IPS DF 4.7 (cell line): ENCODE data around the gene ARHGAP25.

ENCODE experiments used
- DNase-seq: peaks from one replicate; pipeline ENCODE4 v3.0.0-alpha.2; 2013; ENCODE audit warnings: low spot score; ENCODE audit errors: extremely low read depth

Gene ARHGAP25

GRCh38 chr2:68742626-68743415 is 8.2 kb downstream of the ARHGAP25 start:
- DNase-seq, result no peak

DNA sequence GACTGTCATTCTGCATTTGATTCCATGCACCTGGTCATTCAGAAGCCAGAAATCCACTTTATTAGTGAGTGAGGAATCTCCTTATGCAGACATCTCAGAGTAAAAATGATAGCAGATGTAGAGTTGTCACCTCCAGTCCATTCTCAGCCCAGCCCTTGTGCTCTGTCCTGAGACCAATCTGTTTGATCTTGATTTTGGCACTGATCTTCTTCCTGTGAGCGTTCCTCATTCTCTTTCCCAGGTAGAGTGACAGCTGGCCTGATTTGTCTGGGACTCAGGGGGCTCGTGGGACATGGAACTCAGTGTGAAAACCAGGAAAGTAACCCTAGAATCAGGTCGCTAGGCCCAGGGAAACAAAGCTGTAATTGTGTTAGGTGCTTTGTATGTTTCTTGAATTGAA is 8.9 kb downstream of the ARHGAP25 start:
- DNase-seq, result no peak

DNA sequence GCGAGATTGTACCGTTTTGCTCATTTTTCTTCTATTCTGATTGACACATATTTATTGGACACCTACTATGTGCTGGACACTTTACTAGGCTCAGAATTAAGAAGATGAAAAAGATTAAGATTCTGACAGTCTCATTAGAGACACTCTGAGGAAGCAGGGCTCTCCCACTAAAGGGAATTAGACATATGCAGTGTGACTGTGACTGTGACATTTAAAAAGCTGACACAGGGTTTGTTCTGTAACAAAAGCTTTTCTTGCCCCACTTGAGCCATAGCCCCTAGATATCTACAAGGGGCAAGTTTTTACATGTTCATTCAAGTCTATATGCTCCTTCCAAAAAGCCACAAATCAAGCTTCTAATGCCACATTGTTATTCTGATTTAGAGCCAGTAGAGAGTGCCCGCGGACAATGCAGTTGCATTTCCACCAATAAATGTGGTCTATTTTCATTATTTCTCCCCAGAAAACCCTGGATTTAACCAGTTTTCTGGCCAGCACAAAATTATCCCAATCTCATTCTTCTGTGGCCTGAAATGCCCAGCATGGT is 9.8 kb downstream of the ARHGAP25 start:
- no peak for DNase-seq

DNA sequence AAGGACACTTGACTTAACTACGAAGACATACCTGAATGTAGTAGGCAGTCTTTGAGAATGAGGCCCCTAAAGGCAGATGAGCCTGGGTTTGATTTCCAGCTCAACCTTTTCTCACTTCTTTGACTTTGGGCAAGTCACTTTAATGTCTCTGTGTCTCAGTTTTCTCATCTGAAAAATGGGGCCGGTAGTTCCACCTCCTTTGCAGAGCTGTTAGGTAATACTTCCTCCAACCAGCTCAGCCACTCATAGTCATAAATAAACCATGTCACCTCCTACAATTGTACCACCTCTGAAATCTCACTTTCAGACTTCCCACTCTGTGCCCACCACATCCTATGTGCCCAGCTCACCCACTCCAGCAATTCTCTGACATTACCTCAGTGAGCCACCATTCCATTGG is 10.4 kb downstream of the ARHGAP25 start:
- DNase-seq, result no peak

GRCh38 chr2:68746408-68746807 is 11.8 kb downstream of the ARHGAP25 start:
- no peak for DNase-seq

GRCh38 chr2:68747413-68747812 is 12.8 kb downstream of the ARHGAP25 start:
- no peak for DNase-seq

- no peak for DNase-seq
These were observed 13.3 kb downstream of the ARHGAP25 start for GRCh38 chr2:68747900-68748299.

GRCh38 chr2:68748568-68748967 is 14.0 kb downstream of the ARHGAP25 start:
- DNase-seq, result no peak

- DNase-seq, result no peak
These were observed 14.7 kb downstream of the ARHGAP25 start for GRCh38 chr2:68749345-68749744.

GRCh38 chr2:68750592-68751396 is 16.2 kb downstream of the ARHGAP25 start:
- DNase-seq, result no peak

GRCh38 chr2:68751397-68752339 is 17.1 kb downstream of the ARHGAP25 start:
- peak; percentile 53 for DNase-seq

GRCh38 chr2:68753318-68753717 is 18.7 kb downstream of the ARHGAP25 start:
- DNase-seq, result no peak

- DNase-seq, result no peak
These were observed 20.5 kb downstream of the ARHGAP25 start for GRCh38 chr2:68755071-68755470.

GRCh38 chr2:68756178-68756577 is 21.6 kb downstream of the ARHGAP25 start:
- no peak for DNase-seq

DNA sequence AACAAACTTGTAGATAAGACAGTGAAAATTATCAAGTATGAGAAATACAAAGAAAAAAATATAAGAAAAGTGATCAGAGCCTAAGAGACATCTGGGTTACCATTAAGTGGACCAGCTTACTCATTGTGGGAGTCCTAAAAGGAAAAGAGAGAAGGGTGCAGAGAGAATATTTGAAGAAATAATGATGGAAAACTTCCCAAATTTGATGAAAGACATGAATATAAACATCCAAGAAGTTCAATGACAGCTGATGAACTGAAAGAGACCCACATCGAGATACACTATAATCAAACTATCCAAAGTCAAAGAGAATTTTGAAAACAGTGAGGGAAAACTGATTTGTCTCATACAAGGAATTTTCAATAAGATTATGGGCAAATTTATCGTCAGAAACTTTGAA is 22.5 kb downstream of the ARHGAP25 start:
- DNase-seq, result no peak

- DNase-seq, result no peak
These were observed 27.5 kb downstream of the ARHGAP25 start for GRCh38 chr2:68762100-68762499.

DNA sequence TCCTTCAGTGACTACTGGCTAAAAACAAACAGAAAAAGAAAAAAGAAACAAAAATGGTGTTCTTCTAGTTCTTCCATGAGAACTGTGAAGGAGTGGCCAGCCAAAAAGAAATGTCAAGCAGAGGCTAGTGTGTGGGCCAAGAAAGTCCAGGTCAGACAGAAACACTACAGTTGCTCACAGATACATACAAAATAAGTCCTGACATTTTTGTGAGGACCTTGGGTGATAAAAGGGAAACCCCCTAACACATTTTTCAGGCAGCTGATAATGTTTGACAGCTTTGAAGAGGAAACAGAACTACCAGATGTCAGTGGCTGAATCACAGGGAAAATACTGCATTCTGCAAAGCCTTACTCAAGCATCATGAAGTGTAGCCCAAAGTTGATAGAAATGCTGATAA is 28.1 kb downstream of the ARHGAP25 start:
- no peak for DNase-seq

DNA sequence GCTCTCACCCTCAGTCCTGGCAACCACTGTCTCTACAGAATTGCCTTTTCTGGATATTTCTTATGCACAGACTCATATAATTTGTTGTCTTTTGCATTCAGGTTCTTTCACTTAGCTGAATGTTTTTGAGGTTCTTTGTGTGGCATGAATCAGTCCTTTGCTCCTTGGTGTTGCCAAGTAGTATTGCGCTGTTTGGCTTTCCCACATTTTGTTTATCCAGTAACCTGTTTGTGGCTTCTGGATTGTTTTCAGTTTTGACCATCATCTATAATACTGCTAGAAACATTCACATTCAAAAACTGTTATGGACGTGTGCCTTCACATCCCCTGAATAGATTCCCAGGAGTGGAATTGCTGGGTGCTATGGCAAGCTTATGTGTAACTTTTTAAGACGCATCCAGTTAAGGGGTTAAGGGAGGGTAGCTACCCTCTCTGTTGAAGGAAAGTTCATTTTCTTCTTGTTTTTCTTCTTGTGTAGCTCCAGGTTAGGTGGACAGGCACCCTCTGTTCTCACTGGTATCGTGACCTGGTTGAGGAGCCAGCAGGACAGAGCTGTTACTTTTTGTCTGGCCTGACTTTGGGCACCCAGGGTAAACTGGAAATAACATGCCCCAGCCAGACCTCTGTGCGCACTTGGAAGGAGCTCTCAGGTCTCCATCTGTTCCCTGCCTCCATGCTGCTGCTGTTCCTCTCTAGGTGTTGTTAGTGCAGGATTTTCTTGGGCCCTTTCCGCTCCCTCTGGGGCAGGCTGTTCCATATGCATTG is 29.6 kb downstream of the ARHGAP25 start:
- DNase-seq, result no peak

- no peak for DNase-seq
These were observed 30.2 kb downstream of the ARHGAP25 start for GRCh38 chr2:68764806-68765311.

DNA sequence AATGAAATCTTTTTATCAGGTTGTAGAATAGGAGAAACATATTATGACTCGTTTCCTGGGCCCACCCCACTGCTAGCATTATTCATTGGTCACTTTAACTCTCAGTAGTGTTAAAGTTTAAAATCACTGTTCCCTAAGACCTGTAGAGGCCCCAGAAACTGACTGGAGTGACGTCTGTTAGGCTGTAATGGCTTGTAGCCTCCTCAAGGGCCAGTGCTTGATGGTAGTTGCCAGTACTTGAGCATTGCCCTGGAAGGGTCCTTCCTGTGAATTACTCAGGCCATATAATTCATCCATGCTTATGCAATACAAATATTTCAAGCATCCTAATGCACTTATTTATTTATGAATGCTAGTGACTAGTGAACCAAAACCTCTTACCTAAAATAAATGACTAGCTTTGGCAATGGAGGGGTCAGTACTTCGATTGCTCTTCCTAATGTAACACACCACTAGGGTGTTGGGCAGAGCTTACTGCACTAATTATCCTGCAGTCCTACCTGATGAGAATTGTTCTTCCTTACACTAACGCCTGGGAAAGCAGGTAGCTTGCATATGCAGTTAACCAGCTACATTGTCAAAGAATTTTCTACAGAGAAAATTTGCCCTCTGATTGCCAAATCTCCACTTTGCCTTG is 31.2 kb downstream of the ARHGAP25 start:
- no peak for DNase-seq
